Ectodermal cell (in vitro differentiated cells): ENCODE measurements around the gene CARMIL3.
"Not testable (repeated sequence)": the region's sequence is repeated elsewhere in the genome, so short reads cannot be mapped to it uniquely, and the experiment has no call there.

ENCODE experiments used
- H3K27ac ChIP-seq: 2 replicates; pipeline ENCODE4 v1.7.0; 2013; ENCODE audit warnings: mild to moderate bottlenecking, low read depth, low read length; ENCODE audit not compliant: insufficient read depth, poor library complexity, severe bottlenecking
- H3K27me3 ChIP-seq: 2 replicates; pipeline ENCODE4 v1.7.0; 2013; ENCODE audit warnings: mild to moderate bottlenecking, low read length; ENCODE audit not compliant: insufficient read depth, control insufficient read depth, poor library complexity, severe bottlenecking
- H3K36me3 ChIP-seq: one replicate; pipeline ENCODE4 v1.7.0; 2013; ENCODE audit warnings: low read length; ENCODE audit not compliant: control insufficient read depth, insufficient read depth
- H3K4me1 ChIP-seq: one replicate; pipeline ENCODE4 v1.7.0; 2013; ENCODE audit warnings: low read length; ENCODE audit not compliant: control insufficient read depth, insufficient read depth
- H3K4me3 ChIP-seq: 2 replicates; pipeline ENCODE4 v1.7.0; 2013; ENCODE audit warnings: low read depth, low read length, control low read depth; ENCODE audit not compliant: insufficient read depth
- H3K9me3 ChIP-seq: 2 replicates; pipeline ENCODE4 v1.7.0; 2013; ENCODE audit warnings: mild to moderate bottlenecking, low read length, moderate library complexity; ENCODE audit not compliant: control insufficient read depth
- WGBS, 2 experiments: methylation state at CpG; one replicate each; pipeline ENCODE4 v1.1.7; 2013; ENCODE audit warnings: missing lambda C conversion rate in 2 of 2; 5-methylcytosine and 5-hydroxymethylcytosine counted together

CARMIL3 gene

GRCh38 chr14:24105609-24106239, 53.9 kb downstream of the CARMIL3 start:
- H3K4me1 ChIP-seq, H3K36me3 ChIP-seq, H3K9me3 ChIP-seq, H3K27ac ChIP-seq, H3K4me3 ChIP-seq, H3K27me3 ChIP-seq: not testable (repeated sequence)
- 93% methylated on average over 8 of the region's 8 CpGs for WGBS, 2 experiments

GRCh38 chr14:24106672-24107271, 55.0 kb downstream of the CARMIL3 start:
- Histone ChIP-seq H3K4me3 (no peak overlapping the region), H3K36me3 (no peaks in the 10 kb centered on the region), H3K27me3 (no peaks in the 10 kb centered on the region), H3K9me3 (no peaks in the 10 kb centered on the region), H3K4me1 (no peaks in the 10 kb centered on the region), H3K27ac (no peak overlapping the region)
- 97 to 100% methylated on average over 1 to 3 of the region's 4 CpGs for WGBS, 2 experiments

- H3K27me3 ChIP-seq, result no peaks in the 10 kb centered on the region
- H3K27ac ChIP-seq, result no peak overlapping the region
- no peaks in the 10 kb centered on the region for H3K9me3 ChIP-seq
- H3K4me1 ChIP-seq, result no peaks in the 10 kb centered on the region
- WGBS, 2 experiments, result 49 to 63% methylated on average over 4 to 5 of the region's 5 CpGs
- no peak overlapping the region for H3K4me3 ChIP-seq
- H3K36me3 ChIP-seq, result no peaks in the 10 kb centered on the region
Measured at GRCh38 chr14:24108336-24108874, 56.6 kb downstream of the CARMIL3 start.

GRCh38 chr14:24110060-24110459, 58.3 kb downstream of the CARMIL3 start:
- H3K9me3 ChIP-seq, result no peaks in the 10 kb centered on the region
- H3K4me1 ChIP-seq, result no peaks in the 10 kb centered on the region
- no peak overlapping the region for H3K27ac ChIP-seq
- H3K4me3 ChIP-seq, result no peak overlapping the region
- WGBS, 2 experiments, result 84 to 85% methylated on average over 9 of the region's 9 CpGs
- no peaks in the 10 kb centered on the region for H3K36me3 ChIP-seq
- H3K27me3 ChIP-seq, result no peaks in the 10 kb centered on the region

GRCh38 chr14:24110523-24110922, 58.7 kb downstream of the CARMIL3 start:
- Histone ChIP-seq H3K9me3 (no peaks in the 10 kb centered on the region), H3K4me3 (no peak overlapping the region), H3K27me3 (no peaks in the 10 kb centered on the region), H3K4me1 (no peaks in the 10 kb centered on the region), H3K27ac (no peak overlapping the region), H3K36me3 (no peaks in the 10 kb centered on the region)
- 91 to 95% methylated on average over 1 of the region's 1 CpG for WGBS, 2 experiments

- Histone ChIP-seq H3K27me3 (no peaks in the 10 kb centered on the region), H3K9me3 (no peaks in the 10 kb centered on the region), H3K27ac (peak overlapping the region; percentile 89), H3K36me3 (peaks cover 14% of the 10 kb centered on the region), H3K4me1 (no peaks in the 10 kb centered on the region), H3K4me3 (peak overlapping the region; percentile 91)
- 23 to 24% methylated on average over 15 of the region's 15 CpGs for WGBS, 2 experiments
Measured at GRCh38 chr14:24113379-24113800, 61.6 kb downstream of the CARMIL3 start.

- Histone ChIP-seq H3K4me3 (peak overlapping the region; percentile 91), H3K27me3 (no peaks in the 10 kb centered on the region), H3K4me1 (no peaks in the 10 kb centered on the region), H3K27ac (peak overlapping the region; percentile 89), H3K9me3 (no peaks in the 10 kb centered on the region), H3K36me3 (peaks cover 18% of the 10 kb centered on the region)
- WGBS, 2 experiments, result 0 to 1% methylated on average over 42 of the region's 42 CpGs
Measured at GRCh38 chr14:24113801-24114531, 62.2 kb downstream of the CARMIL3 start.

GRCh38 chr14:24114532-24115421, 63.0 kb downstream of the CARMIL3 start, which contains the start of the genes DCAF11 and NRL:
DCAF11 (plus strand) TSS chr14:24114777; CDS start chr14:24115595, 818 bp downstream.
NRL (minus strand) TSS chr14:24114949; CDS start chr14:24082848, 32,101 bp downstream.
- no peaks in the 10 kb centered on the region for H3K4me1 ChIP-seq
- peak within 1 kb of the TSS; percentile 91 for H3K4me3 ChIP-seq
- H3K27me3 ChIP-seq, result no peaks in the 10 kb centered on the region
- H3K27ac ChIP-seq, result peak within 1 kb of the TSS; percentile 89
- 0% methylated on average over 65 of the region's 65 CpGs for WGBS, 2 experiments
- no peaks in the 10 kb centered on the region for H3K9me3 ChIP-seq
- H3K36me3 ChIP-seq, result peaks cover 25% of the 10 kb centered on the region

- Histone ChIP-seq H3K9me3 (no peaks in the 10 kb centered on the region), H3K27ac (no peak overlapping the region), H3K27me3 (no peaks in the 10 kb centered on the region), H3K4me3 (peak overlapping the region; percentile 91), H3K36me3 (peaks cover 25% of the 10 kb centered on the region), H3K4me1 (no peaks in the 10 kb centered on the region)
- WGBS, 2 experiments, result 7 to 9% methylated on average over 14 of the region's 14 CpGs
Measured at GRCh38 chr14:24115422-24116127, 63.8 kb downstream of the CARMIL3 start.
